Esophagus muscularis mucosa (tissue), 4 donors: ENCODE measurements around the gene MAP1LC3A. TPM values are rescaled to one million over a fixed set of nuclear protein-coding genes. Genes with fewer than 3 reads are reported as not detected.
A peak's percentile ranks its signal among the peaks of the same experiment; 100 is the strongest.

Experiments used
- DNase-seq: peaks from one replicate; pipeline ENCODE4 v3.0.0-alpha.2; 2017; ENCODE audit errors: extremely low spot score
- H3K27ac ChIP-seq, 4 donors: fragments of 200-600 bp; sonication (generic); replicated peaks in 1 of 4; 1 replicate in 3 of 4; 2 replicates in 1 of 4; pipeline ENCODE4 v1.5.1; 2016 to 2019; ENCODE audit warnings: mild to moderate bottlenecking in 1 of 4
- H3K27me3 ChIP-seq, 4 donors: fragments of 200-600 bp; sonication (generic); one replicate each; pipeline versions ENCODE4 v1.5.1 to v1.6.0; 2016 to 2019
- H3K36me3 ChIP-seq, 4 donors: fragments of 200-600 bp; sonication (generic); one replicate each; pipeline ENCODE4 v1.5.1; 2016 to 2019
- H3K4me1 ChIP-seq, 4 donors: fragments of 200-600 bp; sonication (generic); one replicate each; pipeline ENCODE4 v1.5.1; 2016 to 2019
- H3K4me3 ChIP-seq, 4 donors: fragments of 200-600 bp; sonication (generic); 1 replicate in 2 of 4; 2 replicates in 2 of 4; pipeline ENCODE4 v1.5.1; 2016 to 2019; ENCODE audit warnings: mild to moderate bottlenecking in 4 of 4, moderate library complexity in 1 of 4
- H3K9me3 ChIP-seq, 4 donors: fragments of 200-600 bp; sonication (generic); 1 replicate in 3 of 4; 2 replicates in 1 of 4; pipeline ENCODE4 v1.5.1; 2016 to 2019
- CTCF ChIP-seq, 3 experiments: fragments of 200-600 bp in 2 of 3; fragments of 450-650 bp in 1 of 3; sonication (generic) in 2 of 3; IDR thresholded peaks; one replicate each; pipeline ENCODE4 v1.5.1; 2017 to 2019; ENCODE audit warnings: antibody characterized with exemption in 3 of 3, mild to moderate bottlenecking in 2 of 3, moderate library complexity in 1 of 3
- EP300 ChIP-seq: sonication (generic); formaldehyde crosslinking; IDR thresholded peaks from one replicate; pipeline ENCODE4 v1.6.1; 2017; ENCODE audit warnings: antibody characterized with exemption
- POLR2A ChIP-seq: fragments of 450-650 bp; IDR thresholded peaks from one replicate; pipeline ENCODE4 v1.6.1; 2017; ENCODE audit warnings: antibody characterized with exemption, moderate library complexity, mild to moderate bottlenecking, low read depth
- POLR2AphosphoS5 ChIP-seq, 2 donors: sonication (generic); formaldehyde crosslinking; IDR thresholded peaks; one replicate each; pipeline ENCODE4 v1.6.1; 2017; ENCODE audit warnings: antibody characterized with exemption in 2 of 2
- WGBS: methylation state at CpG from one replicate; pipeline ENCODE4 v1.1.5; 2018; 5-methylcytosine and 5-hydroxymethylcytosine counted together
- intact Hi-C: fragments of 100-400 bp; cut with DNase I; formaldehyde crosslinking; loops from one replicate; pipeline ENCODE4 v1.15.1; 2023
- total RNA-seq, 4 donors: library from RNA; depleted of rRNA; stranded (reverse); fragments of >200 nt; gene quantifications; one replicate each; pipeline versions ENCODE4 v1.1.0 to v1.2.1, GENCODE V29; 2016

MAP1LC3A gene
- total RNA-seq, 4 donors from 2014 or later, result 83.9 to 152 (median 111) TPM

- Histone ChIP-seq H3K9me3 (no peaks in the 10 kb centered on the region), H3K36me3 (peaks cover 0 to 15% (median 8%) of the 10 kb centered on the region in 4 donors), H3K27ac (peak overlapping the region in 3 of 4 donors; percentile 1 to 99 (median 97)), H3K4me1 (peaks cover 14 to 27% (median 22%) of the 10 kb centered on the region in 4 donors), H3K4me3 (no peak overlapping the region), H3K27me3 (peaks cover 0 to 3% (median 0%) of the 10 kb centered on the region in 4 donors)
- TF ChIP-seq POLR2AphosphoS5 (IDR thresholded peaks at IDR 0.05) (no peak), EP300 (no peak), POLR2A (no peak), CTCF (IDR thresholded peaks at IDR 0.05) (no peak)
- WGBS, result 80% methylated on average over 10 of the region's 10 CpGs
- no peak for DNase-seq
- intact Hi-C loops, result loop anchor here (5.0 kb wide), 1 partner anchor 146 kb away; no protein-coding TSS in a partner anchor
Measured at GRCh38 chr20:34561661-34562060, 3.1 kb downstream of the MAP1LC3A start.

- H3K9me3 ChIP-seq, result no peaks in the 10 kb centered on the region
- no peak for DNase-seq
- no peak overlapping the region for H3K27ac ChIP-seq
- peaks cover 13 to 20% (median 18%) of the 10 kb centered on the region in 4 donors for H3K4me1 ChIP-seq
- 40% methylated on average over 2 of the region's 5 CpGs for WGBS
- no peak overlapping the region for H3K4me3 ChIP-seq
- TF ChIP-seq CTCF (IDR thresholded peaks at IDR 0.05) (peak in 1 of 3 experiments; percentile 43), EP300 (no peak)
- intact Hi-C loops, result loop anchor here (5.0 kb wide), 1 partner anchor 145 kb away; no protein-coding TSS in a partner anchor
- H3K36me3 ChIP-seq, result peaks cover 0 to 24% (median 8%) of the 10 kb centered on the region in 4 donors
- peaks cover 0 to 3% (median 0%) of the 10 kb centered on the region in 4 donors for H3K27me3 ChIP-seq
Measured at GRCh38 chr20:34562641-34563040, 4.1 kb downstream of the MAP1LC3A start.

GRCh38 chr20:34564833-34565232 is 6.3 kb downstream of the MAP1LC3A start:
- no peaks in the 10 kb centered on the region for H3K9me3 ChIP-seq
- DNase-seq, result no peak
- H3K36me3 ChIP-seq, result peaks cover 0 to 42% (median 12%) of the 10 kb centered on the region in 4 donors
- no peak overlapping the region for H3K4me3 ChIP-seq
- no peaks in the 10 kb centered on the region for H3K27me3 ChIP-seq
- intact Hi-C loops, result loop anchor here (5.0 kb wide), 1 partner anchor 142 kb away; no protein-coding TSS in a partner anchor
- WGBS, result 74% methylated on average over 7 of the region's 7 CpGs
- H3K4me1 ChIP-seq, result peaks cover under 1 to 5% (median 3%) of the 10 kb centered on the region in 4 donors
- H3K27ac ChIP-seq, result no peak overlapping the region
- TF ChIP-seq CTCF (IDR thresholded peaks at IDR 0.05), result no peak
- no peak for TF ChIP-seq POLR2A
- no peak for TF ChIP-seq EP300
- no peak for TF ChIP-seq POLR2AphosphoS5 (IDR thresholded peaks at IDR 0.05)

GRCh38 chr20:34566978-34567891 is 8.7 kb downstream of the MAP1LC3A start:
- H3K27me3 ChIP-seq, result no peaks in the 10 kb centered on the region
- no peak overlapping the region for H3K27ac ChIP-seq
- peaks cover 0 to 44% (median 15%) of the 10 kb centered on the region in 4 donors for H3K36me3 ChIP-seq
- intact Hi-C loops, result no loop called here
- 80% methylated on average over 9 of the region's 9 CpGs for WGBS
- no peaks in the 10 kb centered on the region for H3K4me1 ChIP-seq
- H3K9me3 ChIP-seq, result no peaks in the 10 kb centered on the region
- no peak for DNase-seq
- H3K4me3 ChIP-seq, result no peak overlapping the region
- TF ChIP-seq CTCF (IDR thresholded peaks at IDR 0.05), result no peak
- TF ChIP-seq EP300, result no peak
- no peak for TF ChIP-seq POLR2AphosphoS5 (IDR thresholded peaks at IDR 0.05)
- no peak for TF ChIP-seq POLR2A
